WTC11 (cell line): ENCODE data around the gene NHERF2. TPM values are rescaled to one million over a fixed set of nuclear protein-coding genes. Genes with fewer than 3 reads are reported as not detected.

Experiments used
- ATAC-seq: fragments of 200-7000 bp; cut with Tn5 transposase; 2 replicates; pipeline ENCODE4 v1.10.0; 2021; ENCODE audit warnings: mild to moderate bottlenecking, moderate library complexity
- CTCF ChIA-PET: fragments of 300-600 bp; sonication (Branson Sonifier 250); formaldehyde crosslinking; loops from one replicate; lab custom pipeline; 2021; ENCODE audit warnings: antibody characterized with exemption; lab: Charles Lee
- POLR2A ChIA-PET: fragments of 350-600 bp; sonication (Branson Sonifier 250); formaldehyde crosslinking; loops from one replicate; lab custom pipeline; 2021; ENCODE audit warnings: antibody characterized with exemption; lab: Charles Lee
- DNase-seq: peaks from one replicate; pipeline ENCODE4 v3.0.0; 2021; ENCODE audit warnings: low spot score
- H3K27ac Mint-ChIP-seq: 2 replicates; pipeline ENCODE4 v1.8.0; 2021; ENCODE audit warnings: mixed read lengths
- H3K27me3 Mint-ChIP-seq: 2 replicates; pipeline ENCODE4 v1.8.0; 2021; ENCODE audit warnings: low read depth, mild to moderate bottlenecking, moderate library complexity, mixed read lengths
- H3K36me3 Mint-ChIP-seq: 2 replicates; pipeline ENCODE4 v1.8.0; 2021; ENCODE audit warnings: mixed read lengths
- H3K4me1 Mint-ChIP-seq: 2 replicates; pipeline ENCODE4 v1.8.0; 2022; ENCODE audit warnings: mixed read lengths
- H3K4me3 Mint-ChIP-seq: 2 replicates; pipeline ENCODE4 v1.8.0; 2021; ENCODE audit warnings: mild to moderate bottlenecking, moderate library complexity, mixed read lengths
- H3K9me3 Mint-ChIP-seq: 2 replicates; pipeline ENCODE4 v1.8.0; 2021; ENCODE audit warnings: mixed read lengths
- IRF2 ChIP-seq: sonication (generic); formaldehyde crosslinking; IDR thresholded peaks from 2 replicates; pipeline ENCODE4 v1.8.0; 2022; ENCODE audit warnings: low read depth, missing genetic modification reagents, borderline replicate concordance
- JAZF1 ChIP-seq: fragments of 250-450 bp; sonication (Bioruptor Pico); IDR thresholded peaks from 2 replicates; pipeline ENCODE4 v1.9.0; 2021; ENCODE audit warnings: moderate library complexity, mild to moderate bottlenecking, inconsistent platforms
- MXD4 ChIP-seq: fragments of 250-450 bp; sonication (Bioruptor Pico); IDR thresholded peaks from 2 replicates; pipeline ENCODE4 v1.8.0; 2021; ENCODE audit warnings: mild to moderate bottlenecking, moderate library complexity, borderline replicate concordance
- MYBL2 ChIP-seq: sonication (generic); formaldehyde crosslinking; IDR thresholded peaks from 2 replicates; pipeline ENCODE4 v1.8.1; 2023; ENCODE audit warnings: mild to moderate bottlenecking, moderate library complexity, missing genetic modification reagents
- NFATC4 ChIP-seq: fragments of 250-450 bp; sonication (Bioruptor Pico); IDR thresholded peaks from 2 replicates; pipeline ENCODE4 v1.9.0; 2021; ENCODE audit warnings: mild to moderate bottlenecking
- total RNA-seq: library from RNA; stranded (reverse); gene quantifications from 3 replicates; pipeline ENCODE4 v1.2.3, GENCODE V29; 2021
- TF ChIP-seq, protein P1 (sequence below): fragments of 250-450 bp; sonication (Bioruptor Pico); IDR thresholded peaks from 2 replicates; pipeline ENCODE4 v1.8.0; 2021; ENCODE audit warnings: mild to moderate bottlenecking
- TF ChIP-seq, protein P2 (sequence below): sonication (generic); formaldehyde crosslinking; IDR thresholded peaks from 2 replicates; pipeline ENCODE4 v1.8.1; 2023; ENCODE audit warnings: mild to moderate bottlenecking, missing genetic modification reagents
- TF ChIP-seq, protein P3 (sequence below): sonication (generic); formaldehyde crosslinking; IDR thresholded peaks from 2 replicates; pipeline ENCODE4 v1.8.1; 2022; ENCODE audit warnings: missing genetic modification reagents, borderline replicate concordance
- TF ChIP-seq, protein P4 (sequence below): sonication (generic); formaldehyde crosslinking; IDR thresholded peaks from 2 replicates; pipeline ENCODE4 v1.8.0; 2023; ENCODE audit warnings: missing genetic modification reagents, mild to moderate bottlenecking, borderline replicate concordance
- TF ChIP-seq, protein P5 (sequence below): sonication (generic); formaldehyde crosslinking; IDR thresholded peaks from 2 replicates; pipeline ENCODE4 v1.8.1; 2022; ENCODE audit warnings: low read depth, mild to moderate bottlenecking, moderate library complexity, missing genetic modification reagents, borderline replicate concordance

Gene NHERF2
- total RNA-seq, 1 experiment from 2014 or later: 31.1 TPM

DNA sequence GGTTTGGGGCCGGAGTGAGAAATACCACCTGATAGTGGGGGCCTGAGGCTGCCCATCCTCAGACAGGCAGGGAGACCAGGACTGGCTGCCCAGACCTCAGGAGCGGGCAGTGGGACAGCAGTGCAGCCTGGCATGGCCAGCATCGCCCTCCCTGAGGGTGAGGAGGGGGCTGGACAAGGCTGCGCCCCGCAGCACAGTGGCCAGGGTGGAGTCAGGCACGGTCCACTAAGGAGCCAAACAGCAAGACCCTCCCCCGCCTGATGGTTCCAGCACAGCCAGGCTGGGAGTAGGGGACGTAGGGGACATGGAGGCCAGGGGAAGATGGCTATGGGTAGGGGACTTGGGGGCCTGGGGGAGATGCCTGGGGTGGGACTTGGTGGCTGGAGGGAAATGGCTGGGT, 20.4 kb upstream of the NHERF2 start (continued):
- TF ChIP-seq, protein P1, sequence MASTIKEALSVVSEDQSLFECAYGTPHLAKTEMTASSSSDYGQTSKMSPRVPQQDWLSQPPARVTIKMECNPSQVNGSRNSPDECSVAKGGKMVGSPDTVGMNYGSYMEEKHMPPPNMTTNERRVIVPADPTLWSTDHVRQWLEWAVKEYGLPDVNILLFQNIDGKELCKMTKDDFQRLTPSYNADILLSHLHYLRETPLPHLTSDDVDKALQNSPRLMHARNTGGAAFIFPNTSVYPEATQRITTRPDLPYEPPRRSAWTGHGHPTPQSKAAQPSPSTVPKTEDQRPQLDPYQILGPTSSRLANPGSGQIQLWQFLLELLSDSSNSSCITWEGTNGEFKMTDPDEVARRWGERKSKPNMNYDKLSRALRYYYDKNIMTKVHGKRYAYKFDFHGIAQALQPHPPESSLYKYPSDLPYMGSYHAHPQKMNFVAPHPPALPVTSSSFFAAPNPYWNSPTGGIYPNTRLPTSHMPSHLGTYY (CRISPR knock-in tag): no peak
- TF ChIP-seq MXD4 (CRISPR knock-in tag) (no peak), NFATC4 (no peak), MYBL2 (no peak), IRF2 (CRISPR knock-in tag) (no peak), JAZF1 (CRISPR knock-in tag) (no peak)
- TF ChIP-seq, protein P2, sequence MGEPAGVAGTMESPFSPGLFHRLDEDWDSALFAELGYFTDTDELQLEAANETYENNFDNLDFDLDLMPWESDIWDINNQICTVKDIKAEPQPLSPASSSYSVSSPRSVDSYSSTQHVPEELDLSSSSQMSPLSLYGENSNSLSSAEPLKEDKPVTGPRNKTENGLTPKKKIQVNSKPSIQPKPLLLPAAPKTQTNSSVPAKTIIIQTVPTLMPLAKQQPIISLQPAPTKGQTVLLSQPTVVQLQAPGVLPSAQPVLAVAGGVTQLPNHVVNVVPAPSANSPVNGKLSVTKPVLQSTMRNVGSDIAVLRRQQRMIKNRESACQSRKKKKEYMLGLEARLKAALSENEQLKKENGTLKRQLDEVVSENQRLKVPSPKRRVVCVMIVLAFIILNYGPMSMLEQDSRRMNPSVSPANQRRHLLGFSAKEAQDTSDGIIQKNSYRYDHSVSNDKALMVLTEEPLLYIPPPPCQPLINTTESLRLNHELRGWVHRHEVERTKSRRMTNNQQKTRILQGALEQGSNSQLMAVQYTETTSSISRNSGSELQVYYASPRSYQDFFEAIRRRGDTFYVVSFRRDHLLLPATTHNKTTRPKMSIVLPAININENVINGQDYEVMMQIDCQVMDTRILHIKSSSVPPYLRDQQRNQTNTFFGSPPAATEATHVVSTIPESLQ (CRISPR knock-in tag): no peak
- TF ChIP-seq, protein P3, sequence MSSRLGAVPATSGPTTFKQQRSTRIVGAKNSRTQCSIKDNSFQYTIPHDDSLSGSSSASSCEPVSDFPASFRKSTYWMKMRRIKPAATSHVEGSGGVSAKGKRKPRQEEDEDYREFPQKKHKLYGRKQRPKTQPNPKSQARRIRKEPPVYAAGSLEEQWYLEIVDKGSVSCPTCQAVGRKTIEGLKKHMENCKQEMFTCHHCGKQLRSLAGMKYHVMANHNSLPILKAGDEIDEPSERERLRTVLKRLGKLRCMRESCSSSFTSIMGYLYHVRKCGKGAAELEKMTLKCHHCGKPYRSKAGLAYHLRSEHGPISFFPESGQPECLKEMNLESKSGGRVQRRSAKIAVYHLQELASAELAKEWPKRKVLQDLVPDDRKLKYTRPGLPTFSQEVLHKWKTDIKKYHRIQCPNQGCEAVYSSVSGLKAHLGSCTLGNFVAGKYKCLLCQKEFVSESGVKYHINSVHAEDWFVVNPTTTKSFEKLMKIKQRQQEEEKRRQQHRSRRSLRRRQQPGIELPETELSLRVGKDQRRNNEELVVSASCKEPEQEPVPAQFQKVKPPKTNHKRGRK (CRISPR knock-in tag): no peak

DNA sequence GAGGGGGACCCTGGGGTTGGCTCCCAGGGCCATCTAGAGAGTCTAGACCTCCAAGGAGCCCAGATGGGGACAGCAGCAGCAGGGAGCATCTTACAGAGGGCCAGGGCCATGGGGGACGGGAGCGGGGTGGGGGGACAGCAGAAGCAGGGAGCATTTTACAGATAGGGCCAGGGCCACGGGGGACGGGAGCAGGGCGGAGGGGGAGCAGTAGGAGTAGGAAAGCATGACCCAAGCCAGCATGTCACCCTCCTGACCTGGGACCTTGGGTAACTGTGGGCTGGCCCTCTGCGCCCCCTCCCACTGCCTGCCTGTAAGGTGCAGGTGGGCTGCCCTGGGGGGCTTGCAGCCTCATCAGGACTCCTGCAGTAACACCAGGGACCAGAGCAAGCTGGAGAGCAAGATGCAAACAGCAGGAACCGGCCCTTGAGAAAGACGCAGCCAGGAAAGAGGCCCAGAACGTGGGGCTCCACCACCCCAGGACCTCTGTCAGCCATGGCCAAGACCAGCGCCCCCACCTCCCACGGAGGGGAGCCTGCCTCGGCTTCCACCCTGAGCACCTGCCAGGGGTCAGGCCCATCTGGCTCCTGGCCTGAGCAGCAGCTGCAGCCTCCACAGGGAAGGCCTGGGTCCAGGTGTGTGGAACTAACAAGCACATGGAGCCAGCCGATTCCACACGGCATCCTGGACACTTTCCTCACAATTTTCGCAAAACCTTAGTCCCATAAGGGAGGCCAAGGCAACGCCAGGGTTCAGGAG, 19.4 kb upstream of the NHERF2 start:
- ATAC-seq (no peak), DNase-seq (no peak)
- ChIA-PET CTCF (interaction anchor here (0.7 to 1.5 kb wide), 2 partner anchors 10 to 15 kb away, joined by 3 read pairs; no protein-coding TSS in a partner anchor), POLR2A (no interaction called here)
- TF ChIP-seq, protein P4, sequence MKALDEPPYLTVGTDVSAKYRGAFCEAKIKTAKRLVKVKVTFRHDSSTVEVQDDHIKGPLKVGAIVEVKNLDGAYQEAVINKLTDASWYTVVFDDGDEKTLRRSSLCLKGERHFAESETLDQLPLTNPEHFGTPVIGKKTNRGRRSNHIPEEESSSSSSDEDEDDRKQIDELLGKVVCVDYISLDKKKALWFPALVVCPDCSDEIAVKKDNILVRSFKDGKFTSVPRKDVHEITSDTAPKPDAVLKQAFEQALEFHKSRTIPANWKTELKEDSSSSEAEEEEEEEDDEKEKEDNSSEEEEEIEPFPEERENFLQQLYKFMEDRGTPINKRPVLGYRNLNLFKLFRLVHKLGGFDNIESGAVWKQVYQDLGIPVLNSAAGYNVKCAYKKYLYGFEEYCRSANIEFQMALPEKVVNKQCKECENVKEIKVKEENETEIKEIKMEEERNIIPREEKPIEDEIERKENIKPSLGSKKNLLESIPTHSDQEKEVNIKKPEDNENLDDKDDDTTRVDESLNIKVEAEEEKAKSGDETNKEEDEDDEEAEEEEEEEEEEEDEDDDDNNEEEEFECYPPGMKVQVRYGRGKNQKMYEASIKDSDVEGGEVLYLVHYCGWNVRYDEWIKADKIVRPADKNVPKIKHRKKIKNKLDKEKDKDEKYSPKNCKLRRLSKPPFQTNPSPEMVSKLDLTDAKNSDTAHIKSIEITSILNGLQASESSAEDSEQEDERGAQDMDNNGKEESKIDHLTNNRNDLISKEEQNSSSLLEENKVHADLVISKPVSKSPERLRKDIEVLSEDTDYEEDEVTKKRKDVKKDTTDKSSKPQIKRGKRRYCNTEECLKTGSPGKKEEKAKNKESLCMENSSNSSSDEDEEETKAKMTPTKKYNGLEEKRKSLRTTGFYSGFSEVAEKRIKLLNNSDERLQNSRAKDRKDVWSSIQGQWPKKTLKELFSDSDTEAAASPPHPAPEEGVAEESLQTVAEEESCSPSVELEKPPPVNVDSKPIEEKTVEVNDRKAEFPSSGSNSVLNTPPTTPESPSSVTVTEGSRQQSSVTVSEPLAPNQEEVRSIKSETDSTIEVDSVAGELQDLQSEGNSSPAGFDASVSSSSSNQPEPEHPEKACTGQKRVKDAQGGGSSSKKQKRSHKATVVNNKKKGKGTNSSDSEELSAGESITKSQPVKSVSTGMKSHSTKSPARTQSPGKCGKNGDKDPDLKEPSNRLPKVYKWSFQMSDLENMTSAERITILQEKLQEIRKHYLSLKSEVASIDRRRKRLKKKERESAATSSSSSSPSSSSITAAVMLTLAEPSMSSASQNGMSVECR (CRISPR knock-in tag): no peak
- Mint-ChIP-seq H3K4me1 (peaks cover 39% of the 10 kb centered on the region), H3K27ac (peak overlapping the region; percentile 65; the same call in 1 of the 2 replicates), H3K4me3 (peak overlapping the region; percentile 71), H3K36me3 (peaks cover 9% of the 10 kb centered on the region), H3K27me3 (no peaks in the 10 kb centered on the region), H3K9me3 (no peaks in the 10 kb centered on the region)

DNA sequence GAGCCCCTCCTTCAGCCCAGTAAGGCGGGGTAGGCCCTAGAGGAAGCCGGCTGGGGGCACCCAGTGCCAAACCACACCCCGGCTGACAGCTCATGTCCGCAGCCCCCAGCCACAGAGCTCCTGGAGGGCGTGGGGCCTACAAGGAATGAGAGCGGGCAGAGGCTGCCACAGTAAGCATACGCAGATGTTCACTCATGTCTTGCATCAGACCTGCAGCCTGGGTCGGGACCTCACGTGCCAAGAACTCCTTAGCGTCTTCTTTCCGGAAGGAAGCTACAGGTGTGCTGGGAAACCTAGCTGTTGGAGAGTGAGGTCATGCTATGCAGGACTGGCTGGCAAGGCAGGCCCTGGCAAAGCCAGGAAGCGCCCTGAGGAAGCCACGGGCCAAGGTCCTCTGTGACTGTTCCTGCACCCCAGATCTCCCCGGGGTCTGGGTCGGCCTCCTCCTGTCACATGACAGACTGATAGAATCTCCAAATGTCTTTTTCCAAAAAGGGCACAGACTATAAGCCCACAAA, 18.6 kb upstream of the NHERF2 start:
- peak overlapping the region; percentile 71 for H3K4me3 Mint-ChIP-seq
- no peak overlapping the region for H3K27ac Mint-ChIP-seq
- ATAC-seq: no peak

More for the DNA sequence above, 18.6 kb upstream of the NHERF2 start:
- TF ChIP-seq, protein P5, sequence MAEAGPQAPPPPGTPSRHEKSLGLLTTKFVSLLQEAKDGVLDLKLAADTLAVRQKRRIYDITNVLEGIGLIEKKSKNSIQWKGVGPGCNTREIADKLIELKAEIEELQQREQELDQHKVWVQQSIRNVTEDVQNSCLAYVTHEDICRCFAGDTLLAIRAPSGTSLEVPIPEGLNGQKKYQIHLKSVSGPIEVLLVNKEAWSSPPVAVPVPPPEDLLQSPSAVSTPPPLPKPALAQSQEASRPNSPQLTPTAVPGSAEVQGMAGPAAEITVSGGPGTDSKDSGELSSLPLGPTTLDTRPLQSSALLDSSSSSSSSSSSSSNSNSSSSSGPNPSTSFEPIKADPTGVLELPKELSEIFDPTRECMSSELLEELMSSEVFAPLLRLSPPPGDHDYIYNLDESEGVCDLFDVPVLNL: no peak
- Mint-ChIP-seq H3K27me3 (no peaks in the 10 kb centered on the region), H3K36me3 (peaks cover 5% of the 10 kb centered on the region; the same call in 1 of the 2 replicates), H3K4me1 (peaks cover 39% of the 10 kb centered on the region), H3K9me3 (no peaks in the 10 kb centered on the region)
- ChIA-PET CTCF (interaction anchor here (0.7 to 1.8 kb wide), 3 partner anchors 9 to 82 kb away, joined by 3 to 6 read pairs (median 3); no protein-coding TSS in a partner anchor), POLR2A (no interaction called here)
- no peak for DNase-seq
